ENCODE data around the gene LRCH3. TPM values are rescaled to one million over a fixed set of nuclear protein-coding genes. Genes with fewer than 3 reads are reported as not detected.
"Not testable (repeated sequence)": the region's sequence is repeated elsewhere in the genome, so short reads cannot be mapped to it uniquely, and the experiment has no call there.

The LRCH3 gene
- total RNA-seq, 2 experiments from 2014 or later = 30.8 to 36.0 TPM

GRCh38 chr3:197896421-197896820 is 105.4 kb downstream of the LRCH3 start:
- H3K4me1 Mint-ChIP-seq (ENCODE audit: low read depth) = no peaks in the 10 kb centered on the region
- no peak overlapping the region for H3K4me3 Mint-ChIP-seq
- H3K27ac Mint-ChIP-seq = no peak overlapping the region
- CTCF ChIA-PET = interaction anchor here (0.6 kb wide), 1 partner anchor 156 kb away, joined by 3 read pairs; no protein-coding TSS in a partner anchor
- intact Hi-C loops (cut with micrococcal nuclease) = no loop called here
- no peaks in the 10 kb centered on the region for H3K27me3 Mint-ChIP-seq (ENCODE audit: low read depth)
- no peaks in the 10 kb centered on the region for H3K36me3 Mint-ChIP-seq (ENCODE audit: low read depth)
- no peak for DNase-seq
- H3K9me3 Mint-ChIP-seq = no peaks in the 10 kb centered on the region

- no peaks in the 10 kb centered on the region for H3K9me3 Mint-ChIP-seq
- CTCF ChIA-PET = no interaction called here
- H3K27me3 Mint-ChIP-seq (ENCODE audit: low read depth) = no peaks in the 10 kb centered on the region
- intact Hi-C loops (cut with micrococcal nuclease) = no loop called here
- H3K27ac Mint-ChIP-seq = no peak overlapping the region
- DNase-seq = no peak
- no peak overlapping the region for H3K4me3 Mint-ChIP-seq
- H3K4me1 Mint-ChIP-seq (ENCODE audit: low read depth) = peaks cover 2% of the 10 kb centered on the region
- H3K36me3 Mint-ChIP-seq (ENCODE audit: low read depth) = no peaks in the 10 kb centered on the region
Observed at GRCh38 chr3:197899833-197900478, 108.9 kb downstream of the LRCH3 start.

- H3K4me3 Mint-ChIP-seq = no peak overlapping the region
- no peaks in the 10 kb centered on the region for H3K27me3 Mint-ChIP-seq (ENCODE audit: low read depth)
- intact Hi-C loops (cut with micrococcal nuclease) = no loop called here
- no peaks in the 10 kb centered on the region for H3K9me3 Mint-ChIP-seq
- no peaks in the 10 kb centered on the region for H3K36me3 Mint-ChIP-seq (ENCODE audit: low read depth)
- no peak overlapping the region for H3K27ac Mint-ChIP-seq
- DNase-seq = no peak
- peaks cover 14% of the 10 kb centered on the region for H3K4me1 Mint-ChIP-seq (ENCODE audit: low read depth)
- CTCF ChIA-PET = no interaction called here
Observed at GRCh38 chr3:197901626-197902025, 110.6 kb downstream of the LRCH3 start.

GRCh38 chr3:197906023-197906849 is 115.2 kb downstream of the LRCH3 start:
- H3K4me3 Mint-ChIP-seq = no peak overlapping the region

GRCh38 chr3:197906850-197907187 is 115.8 kb downstream of the LRCH3 start:
- H3K27ac Mint-ChIP-seq = peak overlapping the region; percentile 50
- H3K4me1 Mint-ChIP-seq (ENCODE audit: low read depth) = peaks cover 24% of the 10 kb centered on the region
- intact Hi-C loops (cut with micrococcal nuclease) = loop anchor here (1.0 kb wide), 6 partner anchors 15 to 195 kb away; partner anchors contain the start of gene LMLN
- no peak for DNase-seq
- CTCF ChIA-PET = interaction anchor here (1.0 to 1.3 kb wide), 5 partner anchors 16 to 174 kb away, joined by 3 to 9 read pairs (median 3); no protein-coding TSS in a partner anchor
- H3K9me3 Mint-ChIP-seq = no peaks in the 10 kb centered on the region
- no peaks in the 10 kb centered on the region for H3K27me3 Mint-ChIP-seq (ENCODE audit: low read depth)
- no peak overlapping the region for H3K4me3 Mint-ChIP-seq
- no peaks in the 10 kb centered on the region for H3K36me3 Mint-ChIP-seq (ENCODE audit: low read depth)

More at GRCh38 chr3:197906023-197906849, 115.2 kb downstream of the LRCH3 start:
- CTCF ChIA-PET = interaction anchor here (0.6 to 1.7 kb wide), 31 partner anchors 9 to 1433 kb away, joined by 3 to 11 read pairs (median 4); no protein-coding TSS in a partner anchor
- Mint-ChIP-seq H3K4me1 (ENCODE audit: low read depth) (peaks cover 24% of the 10 kb centered on the region), H3K27me3 (ENCODE audit: low read depth) (no peaks in the 10 kb centered on the region), H3K9me3 (no peaks in the 10 kb centered on the region), H3K36me3 (ENCODE audit: low read depth) (no peaks in the 10 kb centered on the region), H3K27ac (peak overlapping the region; percentile 85)
- intact Hi-C loops (cut with micrococcal nuclease) = loop anchor here (1.0 kb wide), 6 partner anchors 16 to 194 kb away; partner anchors contain the start of gene LMLN
- DNase-seq = peak; percentile 91

GRCh38 chr3:197907196-197907595 is 116.1 kb downstream of the LRCH3 start:
- no peak overlapping the region for H3K4me3 Mint-ChIP-seq
- CTCF ChIA-PET = interaction anchor here (1.0 to 1.3 kb wide), 4 partner anchors 16 to 174 kb away, joined by 3 to 9 read pairs (median 6); no protein-coding TSS in a partner anchor

GRCh38 chr3:197908550-197908949 is 117.5 kb downstream of the LRCH3 start:
- intact Hi-C loops (cut with micrococcal nuclease); H3K4me3 Mint-ChIP-seq; CTCF ChIA-PET; H3K27me3 Mint-ChIP-seq (ENCODE audit: low read depth); H3K9me3 Mint-ChIP-seq; H3K27ac Mint-ChIP-seq; H3K36me3 Mint-ChIP-seq (ENCODE audit: low read depth); DNase-seq: not testable (repeated sequence)
- peaks cover 24% of the 10 kb centered on the region for H3K4me1 Mint-ChIP-seq (ENCODE audit: low read depth)

More at GRCh38 chr3:197907196-197907595, 116.1 kb downstream of the LRCH3 start:
- peaks cover 24% of the 10 kb centered on the region for H3K4me1 Mint-ChIP-seq (ENCODE audit: low read depth)
- intact Hi-C loops (cut with micrococcal nuclease) = no loop called here
- no peaks in the 10 kb centered on the region for H3K27me3 Mint-ChIP-seq (ENCODE audit: low read depth)
- H3K36me3 Mint-ChIP-seq (ENCODE audit: low read depth) = no peaks in the 10 kb centered on the region
- peak overlapping the region; percentile 32 for H3K27ac Mint-ChIP-seq
- no peak for DNase-seq
- H3K9me3 Mint-ChIP-seq = no peaks in the 10 kb centered on the region

- Mint-ChIP-seq H3K4me3 (no peak overlapping the region), H3K36me3 (ENCODE audit: low read depth) (no peaks in the 10 kb centered on the region), H3K27me3 (ENCODE audit: low read depth) (no peaks in the 10 kb centered on the region), H3K9me3 (no peaks in the 10 kb centered on the region), H3K27ac (no peak overlapping the region), H3K4me1 (ENCODE audit: low read depth) (peaks cover 24% of the 10 kb centered on the region)
- DNase-seq = no peak
- CTCF ChIA-PET = no interaction called here
- intact Hi-C loops (cut with micrococcal nuclease) = no loop called here
Observed at GRCh38 chr3:197908957-197909701, 118.1 kb downstream of the LRCH3 start.

- Mint-ChIP-seq H3K9me3 (no peaks in the 10 kb centered on the region), H3K4me1 (ENCODE audit: low read depth) (no peaks in the 10 kb centered on the region), H3K4me3 (no peak overlapping the region), H3K36me3 (ENCODE audit: low read depth) (peaks cover 1% of the 10 kb centered on the region), H3K27ac (no peak overlapping the region), H3K27me3 (ENCODE audit: low read depth) (no peaks in the 10 kb centered on the region)
- CTCF ChIA-PET = interaction anchor here (0.6 kb wide), 1 partner anchor 31 kb away, joined by 3 read pairs; no protein-coding TSS in a partner anchor
- no peak for DNase-seq
- intact Hi-C loops (cut with micrococcal nuclease) = no loop called here
Observed at GRCh38 chr3:197912741-197913476, 121.9 kb downstream of the LRCH3 start.

GRCh38 chr3:197913641-197914380 is 122.8 kb downstream of the LRCH3 start:
- H3K36me3 Mint-ChIP-seq (ENCODE audit: low read depth) = peaks cover 1% of the 10 kb centered on the region
- H3K27me3 Mint-ChIP-seq (ENCODE audit: low read depth) = no peaks in the 10 kb centered on the region
- H3K4me1 Mint-ChIP-seq (ENCODE audit: low read depth) = no peaks in the 10 kb centered on the region
- H3K27ac Mint-ChIP-seq = no peak overlapping the region
- DNase-seq = no peak
- no peaks in the 10 kb centered on the region for H3K9me3 Mint-ChIP-seq
- CTCF ChIA-PET = interaction anchor here (0.6 kb wide), 1 partner anchor 30 kb away, joined by 3 read pairs; no protein-coding TSS in a partner anchor
- no peak overlapping the region for H3K4me3 Mint-ChIP-seq
- intact Hi-C loops (cut with micrococcal nuclease) = no loop called here
